ENCODE measurements around the gene SCD.
A peak's percentile ranks its signal among the peaks of the same experiment; 100 is the strongest.

Gene SCD

GRCh38 chr10:100362570-100363496, 15.8 kb downstream of the SCD start:
- Histone ChIP-seq H3K36me3 (ENCODE audit: control insufficient read depth, insufficient read depth, low read length) (peaks cover 61% of the 10 kb centered on the region), H3K27ac (ENCODE audit: low read depth, low read length) (no peak overlapping the region), H3K4me1 (ENCODE audit: control insufficient read depth, insufficient read depth, low read length) (peaks cover 38% of the 10 kb centered on the region), H3K4me3 (ENCODE audit: low read depth, low read length) (no peak overlapping the region), H3K27me3 (ENCODE audit: control insufficient read depth, insufficient read depth, low read length) (no peaks in the 10 kb centered on the region), H3K9me3 (ENCODE audit: control insufficient read depth, insufficient read depth, low read depth, low read length) (no peaks in the 10 kb centered on the region), H3K9ac (ENCODE audit: low read length) (peak overlapping the region; percentile 38)

- Histone ChIP-seq H3K27me3 (ENCODE audit: control insufficient read depth, insufficient read depth, low read length) (no peaks in the 10 kb centered on the region), H3K27ac (ENCODE audit: low read depth, low read length) (peak overlapping the region; percentile 27; the same call in 1 of the 2 replicates), H3K9me3 (ENCODE audit: control insufficient read depth, insufficient read depth, low read depth, low read length) (no peaks in the 10 kb centered on the region), H3K4me3 (ENCODE audit: low read depth, low read length) (no peak overlapping the region), H3K36me3 (ENCODE audit: control insufficient read depth, insufficient read depth, low read length) (peaks cover 54% of the 10 kb centered on the region), H3K4me1 (ENCODE audit: control insufficient read depth, insufficient read depth, low read length) (peaks cover 34% of the 10 kb centered on the region; the same call in 1 of the 2 replicates), H3K9ac (ENCODE audit: low read length) (no peak overlapping the region)
Observed at GRCh38 chr10:100364175-100364574, 17.1 kb downstream of the SCD start.

GRCh38 chr10:100364735-100365391, 17.8 kb downstream of the SCD start:
- 0 out of 2 replicates have a peak overlapping the region, but pooled peaks have one; percentile 27 for H3K27ac ChIP-seq (ENCODE audit: low read depth, low read length)
- peaks cover 27% of the 10 kb centered on the region; the same call in 1 of the 2 replicates for H3K4me1 ChIP-seq (ENCODE audit: control insufficient read depth, insufficient read depth, low read length)
- H3K4me3 ChIP-seq (ENCODE audit: low read depth, low read length): no peak overlapping the region
- H3K9ac ChIP-seq (ENCODE audit: low read length): no peak overlapping the region
- H3K27me3 ChIP-seq (ENCODE audit: control insufficient read depth, insufficient read depth, low read length): no peaks in the 10 kb centered on the region
- no peaks in the 10 kb centered on the region for H3K9me3 ChIP-seq (ENCODE audit: control insufficient read depth, insufficient read depth, low read depth, low read length)
- H3K36me3 ChIP-seq (ENCODE audit: control insufficient read depth, insufficient read depth, low read length): peaks cover 47% of the 10 kb centered on the region

- Histone ChIP-seq H3K4me3 (ENCODE audit: low read depth, low read length) (no peak overlapping the region), H3K27ac (ENCODE audit: low read depth, low read length) (no peak overlapping the region), H3K9ac (ENCODE audit: low read length) (no peak overlapping the region), H3K4me1 (ENCODE audit: control insufficient read depth, insufficient read depth, low read length) (peaks cover 38% of the 10 kb centered on the region), H3K36me3 (ENCODE audit: control insufficient read depth, insufficient read depth, low read length) (peaks cover 8% of the 10 kb centered on the region), H3K9me3 (ENCODE audit: control insufficient read depth, insufficient read depth, low read depth, low read length) (no peaks in the 10 kb centered on the region), H3K27me3 (ENCODE audit: control insufficient read depth, insufficient read depth, low read length) (no peaks in the 10 kb centered on the region)
Observed at GRCh38 chr10:100368721-100369120, 21.7 kb downstream of the SCD start.

- peak overlapping the region; percentile 24 for H3K9ac ChIP-seq (ENCODE audit: low read length)
- peak overlapping the region; percentile 19; the same call in 1 of the 2 replicates for H3K4me3 ChIP-seq (ENCODE audit: low read depth, low read length)
- peaks cover 25% of the 10 kb centered on the region for H3K4me1 ChIP-seq (ENCODE audit: control insufficient read depth, insufficient read depth, low read length)
- H3K27me3 ChIP-seq (ENCODE audit: control insufficient read depth, insufficient read depth, low read length): no peaks in the 10 kb centered on the region
- H3K9me3 ChIP-seq (ENCODE audit: control insufficient read depth, insufficient read depth, low read depth, low read length): no peaks in the 10 kb centered on the region
- H3K36me3 ChIP-seq (ENCODE audit: control insufficient read depth, insufficient read depth, low read length): no peaks in the 10 kb centered on the region
- H3K27ac ChIP-seq (ENCODE audit: low read depth, low read length): peak overlapping the region; percentile 32; the same call in 1 of the 2 replicates
Observed at GRCh38 chr10:100370714-100371481, 23.9 kb downstream of the SCD start.

- Histone ChIP-seq H3K27ac (ENCODE audit: low read depth, low read length) (peak overlapping the region; percentile 32; the same call in 1 of the 2 replicates), H3K4me1 (ENCODE audit: control insufficient read depth, insufficient read depth, low read length) (peaks cover 25% of the 10 kb centered on the region), H3K4me3 (ENCODE audit: low read depth, low read length) (no peak overlapping the region), H3K36me3 (ENCODE audit: control insufficient read depth, insufficient read depth, low read length) (no peaks in the 10 kb centered on the region), H3K9ac (ENCODE audit: low read length) (peak overlapping the region; percentile 24), H3K27me3 (ENCODE audit: control insufficient read depth, insufficient read depth, low read length) (no peaks in the 10 kb centered on the region), H3K9me3 (ENCODE audit: control insufficient read depth, insufficient read depth, low read depth, low read length) (no peaks in the 10 kb centered on the region)
Observed at GRCh38 chr10:100371482-100372027, 24.5 kb downstream of the SCD start.

- Histone ChIP-seq H3K4me3 (ENCODE audit: low read depth, low read length) (peak overlapping the region; percentile 92), H3K9ac (ENCODE audit: low read length) (peak overlapping the region; percentile 94), H3K4me1 (ENCODE audit: control insufficient read depth, insufficient read depth, low read length) (peaks cover 25% of the 10 kb centered on the region), H3K9me3 (ENCODE audit: control insufficient read depth, insufficient read depth, low read depth, low read length) (no peaks in the 10 kb centered on the region), H3K27me3 (ENCODE audit: control insufficient read depth, insufficient read depth, low read length) (no peaks in the 10 kb centered on the region), H3K27ac (ENCODE audit: low read depth, low read length) (peak overlapping the region; percentile 69; the same call in 1 of the 2 replicates), H3K36me3 (ENCODE audit: control insufficient read depth, insufficient read depth, low read length) (no peaks in the 10 kb centered on the region)
Observed at GRCh38 chr10:100372415-100373297, 25.6 kb downstream of the SCD start.

GRCh38 chr10:100373298-100374199, 26.5 kb downstream of the SCD start:
- peaks cover 25% of the 10 kb centered on the region for H3K4me1 ChIP-seq (ENCODE audit: control insufficient read depth, insufficient read depth, low read length)
- H3K4me3 ChIP-seq (ENCODE audit: low read depth, low read length): peak overlapping the region; percentile 92
- no peaks in the 10 kb centered on the region for H3K27me3 ChIP-seq (ENCODE audit: control insufficient read depth, insufficient read depth, low read length)
- H3K27ac ChIP-seq (ENCODE audit: low read depth, low read length): peak overlapping the region; percentile 99
- H3K9me3 ChIP-seq (ENCODE audit: control insufficient read depth, insufficient read depth, low read depth, low read length): no peaks in the 10 kb centered on the region
- H3K36me3 ChIP-seq (ENCODE audit: control insufficient read depth, insufficient read depth, low read length): no peaks in the 10 kb centered on the region
- peak overlapping the region; percentile 100 for H3K9ac ChIP-seq (ENCODE audit: low read length)

- Histone ChIP-seq H3K4me3 (ENCODE audit: low read depth, low read length) (peak overlapping the region; percentile 92), H3K9me3 (ENCODE audit: control insufficient read depth, insufficient read depth, low read depth, low read length) (no peaks in the 10 kb centered on the region), H3K36me3 (ENCODE audit: control insufficient read depth, insufficient read depth, low read length) (0 out of 2 replicates have a peak, but pooled peaks cover 2% of the 10 kb centered on the region), H3K4me1 (ENCODE audit: control insufficient read depth, insufficient read depth, low read length) (peaks cover 25% of the 10 kb centered on the region), H3K9ac (ENCODE audit: low read length) (peak overlapping the region; percentile 100), H3K27ac (ENCODE audit: low read depth, low read length) (peak overlapping the region; percentile 99), H3K27me3 (ENCODE audit: control insufficient read depth, insufficient read depth, low read length) (no peaks in the 10 kb centered on the region)
Observed at GRCh38 chr10:100374200-100374655, 27.2 kb downstream of the SCD start.
